Upper lobe of left lung (tissue), 4 donors: ENCODE results near the gene SURF1.

ENCODE experiments used
- EP300 ChIP-seq, 4 donors: sonication (generic); formaldehyde crosslinking; IDR thresholded peaks; one replicate each; pipeline ENCODE4 v1.5.1; 2017; ENCODE audit warnings: antibody characterized with exemption in 4 of 4, control low read depth in 2 of 4
- POLR2A ChIP-seq, 4 donors: fragments of 450-650 bp; IDR thresholded peaks; one replicate each; pipeline ENCODE4 v1.5.1; 2016 to 2017; ENCODE audit warnings: antibody characterized with exemption in 4 of 4, mild to moderate bottlenecking in 2 of 4
- POLR2AphosphoS5 ChIP-seq, 2 donors: sonication (generic); formaldehyde crosslinking; IDR thresholded peaks; one replicate each; pipeline ENCODE4 v1.5.1; 2017; ENCODE audit warnings: antibody characterized with exemption in 2 of 2
- TF ChIP-seq, protein P1 (sequence below), 6 experiments: fragments of 450-650 bp in 4 of 6; fragments of 200-600 bp in 2 of 6; sonication (generic) in 2 of 6; IDR thresholded peaks; one replicate each; pipeline ENCODE4 v1.5.1; 2016 to 2019; ENCODE audit warnings: antibody characterized with exemption in 6 of 6

DNA sequence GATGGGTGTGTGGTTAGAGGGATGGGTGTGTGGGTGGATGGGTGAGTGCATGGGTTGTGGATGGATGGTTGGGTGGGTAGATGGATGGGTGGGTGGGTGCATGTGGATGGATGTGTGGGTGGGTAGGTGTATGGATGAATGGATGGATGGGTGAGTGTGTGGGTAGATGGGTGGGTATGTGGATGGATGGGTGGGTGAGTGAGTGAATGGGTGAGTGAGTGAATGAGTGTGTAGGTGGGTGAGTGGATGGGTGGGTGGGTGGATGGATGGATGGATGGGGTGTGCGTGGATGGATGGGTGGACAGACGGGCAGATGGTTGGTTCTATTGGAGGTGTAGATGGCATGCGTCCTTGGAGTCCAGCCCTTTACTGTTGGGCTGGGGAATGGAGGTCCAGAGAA, 37.1 kb upstream of the SURF1 start:
- no peak for TF ChIP-seq POLR2A (IDR thresholded peaks at IDR 0.05)
- no peak for TF ChIP-seq POLR2AphosphoS5 (IDR thresholded peaks at IDR 0.05)
- TF ChIP-seq, protein P1, sequence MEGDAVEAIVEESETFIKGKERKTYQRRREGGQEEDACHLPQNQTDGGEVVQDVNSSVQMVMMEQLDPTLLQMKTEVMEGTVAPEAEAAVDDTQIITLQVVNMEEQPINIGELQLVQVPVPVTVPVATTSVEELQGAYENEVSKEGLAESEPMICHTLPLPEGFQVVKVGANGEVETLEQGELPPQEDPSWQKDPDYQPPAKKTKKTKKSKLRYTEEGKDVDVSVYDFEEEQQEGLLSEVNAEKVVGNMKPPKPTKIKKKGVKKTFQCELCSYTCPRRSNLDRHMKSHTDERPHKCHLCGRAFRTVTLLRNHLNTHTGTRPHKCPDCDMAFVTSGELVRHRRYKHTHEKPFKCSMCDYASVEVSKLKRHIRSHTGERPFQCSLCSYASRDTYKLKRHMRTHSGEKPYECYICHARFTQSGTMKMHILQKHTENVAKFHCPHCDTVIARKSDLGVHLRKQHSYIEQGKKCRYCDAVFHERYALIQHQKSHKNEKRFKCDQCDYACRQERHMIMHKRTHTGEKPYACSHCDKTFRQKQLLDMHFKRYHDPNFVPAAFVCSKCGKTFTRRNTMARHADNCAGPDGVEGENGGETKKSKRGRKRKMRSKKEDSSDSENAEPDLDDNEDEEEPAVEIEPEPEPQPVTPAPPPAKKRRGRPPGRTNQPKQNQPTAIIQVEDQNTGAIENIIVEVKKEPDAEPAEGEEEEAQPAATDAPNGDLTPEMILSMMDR (IDR thresholded peaks at IDR 0.05) = no peak
- no peak for TF ChIP-seq EP300 (IDR thresholded peaks at IDR 0.05)
